ENCODE data around the gene CPLX3.

Gene CPLX3

GRCh38 chr15:74845208-74845568, 18.8 kb downstream of the CPLX3 start:
- DNase-seq (ENCODE audit: low spot score) = no peak

- no peak for DNase-seq (ENCODE audit: low spot score)
Measured at GRCh38 chr15:74845581-74845980, 19.2 kb downstream of the CPLX3 start.

- DNase-seq (ENCODE audit: low spot score) = no peak
Measured at GRCh38 chr15:74847432-74847831, 21.0 kb downstream of the CPLX3 start.

GRCh38 chr15:74850393-74850792, 24.0 kb downstream of the CPLX3 start:
- no peak for DNase-seq (ENCODE audit: low spot score)

GRCh38 chr15:74851960-74852359, 25.5 kb downstream of the CPLX3 start:
- DNase-seq (ENCODE audit: low spot score) = no peak

GRCh38 chr15:74854453-74855022, 28.1 kb downstream of the CPLX3 start:
- DNase-seq (ENCODE audit: low spot score) = no peak

- DNase-seq (ENCODE audit: low spot score) = no peak
Measured at GRCh38 chr15:74855857-74856256, 29.4 kb downstream of the CPLX3 start.

GRCh38 chr15:74856537-74856936, 30.1 kb downstream of the CPLX3 start:
- DNase-seq (ENCODE audit: low spot score) = no peak

- DNase-seq (ENCODE audit: low spot score) = no peak
Measured at GRCh38 chr15:74857082-74857655, 30.7 kb downstream of the CPLX3 start.

- DNase-seq (ENCODE audit: low spot score) = no peak
Measured at GRCh38 chr15:74857671-74858368, 31.4 kb downstream of the CPLX3 start.

- DNase-seq (ENCODE audit: low spot score) = no peak
Measured at GRCh38 chr15:74858369-74858740, 31.9 kb downstream of the CPLX3 start.

- no peak for DNase-seq (ENCODE audit: low spot score)
Measured at GRCh38 chr15:74863239-74864056, 37.0 kb downstream of the CPLX3 start.

GRCh38 chr15:74864296-74864695, 37.9 kb downstream of the CPLX3 start:
- no peak for DNase-seq (ENCODE audit: low spot score)

- DNase-seq (ENCODE audit: low spot score) = no peak
Measured at GRCh38 chr15:74865316-74865715, 38.9 kb downstream of the CPLX3 start.

- no peak for DNase-seq (ENCODE audit: low spot score)
Measured at GRCh38 chr15:74866090-74866489, 39.7 kb downstream of the CPLX3 start.

- no peak for DNase-seq (ENCODE audit: low spot score)
Measured at GRCh38 chr15:74867466-74868038, 41.1 kb downstream of the CPLX3 start.

GRCh38 chr15:74868059-74868458, 41.6 kb downstream of the CPLX3 start:
- peak; percentile 67 for DNase-seq (ENCODE audit: low spot score)

- DNase-seq (ENCODE audit: low spot score) = no peak
Measured at GRCh38 chr15:74869372-74869725, 42.9 kb downstream of the CPLX3 start.

- peak; percentile 83 for DNase-seq (ENCODE audit: low spot score)
Measured at GRCh38 chr15:74869726-74870407, 43.4 kb downstream of the CPLX3 start.

- DNase-seq (ENCODE audit: low spot score) = peak; percentile 42
Measured at GRCh38 chr15:74870436-74871215, 44.2 kb downstream of the CPLX3 start.

- DNase-seq (ENCODE audit: low spot score) = no peak
Measured at GRCh38 chr15:74872702-74873035, 46.2 kb downstream of the CPLX3 start.
